GM19025 (cell line): ENCODE measurements around the gene ACBD6.
A peak's percentile ranks its signal among the peaks of the same experiment; 100 is the strongest.

ENCODE experiments used
- ATAC-seq: cut with Tn5 transposase; IDR thresholded peaks from one replicate; pipeline ENCODE4 v1.9.1; 2021; ENCODE audit warnings: mild to moderate bottlenecking, low read depth, moderate library complexity; ENCODE audit not compliant: unreplicated experiment

Gene ACBD6

DNA sequence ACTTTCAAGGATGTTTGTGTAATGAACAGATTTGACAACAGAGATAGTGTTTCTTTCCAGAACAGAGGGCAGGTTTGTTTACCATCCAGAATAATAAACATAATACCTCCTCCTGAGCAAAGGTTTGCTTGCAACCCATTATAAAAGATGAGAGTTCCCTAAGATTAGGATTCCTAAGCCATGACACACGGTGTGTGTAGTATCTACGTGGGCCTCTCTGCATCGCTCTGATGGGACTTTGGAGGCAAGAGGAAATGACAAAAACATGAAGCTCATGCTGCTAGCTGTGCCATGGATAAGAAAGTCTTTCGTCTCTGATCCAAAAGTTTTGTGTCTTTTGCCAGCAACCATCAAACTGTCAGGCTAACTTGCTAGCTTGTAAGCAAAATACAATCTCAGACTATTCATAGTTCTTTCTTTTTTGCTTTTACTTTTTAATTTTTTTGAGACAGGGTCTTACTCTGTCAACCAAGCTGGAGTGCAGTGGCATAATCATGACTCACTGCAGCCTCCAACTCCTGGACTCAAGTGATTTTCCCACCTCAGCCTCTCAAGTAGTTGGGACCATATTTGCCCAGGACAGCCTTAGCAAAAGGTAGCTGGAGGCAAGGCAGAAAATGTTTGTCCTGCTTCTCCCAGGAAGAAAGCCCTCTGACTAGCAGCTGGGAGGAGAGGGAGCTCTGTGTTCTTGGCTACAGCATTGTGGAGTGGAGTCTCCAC lies 191.2 kb downstream of the ACBD6 start:
- ATAC-seq: no peak

DNA sequence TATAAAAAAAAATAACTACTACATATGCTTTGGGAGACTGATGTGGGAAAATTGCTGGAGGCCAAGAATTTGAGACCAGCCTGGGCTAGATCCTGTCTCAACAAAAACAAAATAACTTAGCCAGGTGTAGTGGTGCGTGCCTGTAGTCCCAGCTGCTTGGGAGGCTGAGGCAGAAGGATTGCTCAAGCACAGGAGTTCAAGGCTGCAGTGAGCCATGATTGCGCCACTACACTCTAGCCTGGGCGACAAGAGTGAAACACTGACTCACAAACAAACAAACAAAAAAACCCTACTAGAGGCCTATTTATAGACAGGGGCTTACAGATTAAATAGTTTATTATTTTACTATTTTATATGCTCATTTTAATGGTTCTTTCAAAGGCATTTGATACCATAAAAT lies 192.3 kb downstream of the ACBD6 start:
- no peak for ATAC-seq

DNA sequence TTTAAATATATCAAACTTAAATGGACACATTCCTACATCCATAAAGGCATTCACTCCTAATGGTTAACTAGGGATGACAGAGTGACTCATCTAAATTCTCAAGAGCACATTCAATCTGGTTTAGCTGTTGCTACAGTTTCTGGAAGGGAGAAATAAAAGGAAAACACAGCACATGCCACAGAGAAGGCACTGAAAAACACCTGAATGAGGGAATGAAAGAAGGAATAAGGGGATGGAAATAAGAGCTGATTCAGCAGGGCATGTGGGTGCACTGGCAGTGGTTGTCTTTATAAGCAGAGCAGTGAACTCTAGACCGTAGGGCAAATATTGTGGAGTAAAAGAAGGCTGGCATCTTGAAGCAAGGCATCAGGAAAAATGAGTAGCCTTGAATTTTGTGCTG lies 193.0 kb downstream of the ACBD6 start:
- no peak for ATAC-seq

DNA sequence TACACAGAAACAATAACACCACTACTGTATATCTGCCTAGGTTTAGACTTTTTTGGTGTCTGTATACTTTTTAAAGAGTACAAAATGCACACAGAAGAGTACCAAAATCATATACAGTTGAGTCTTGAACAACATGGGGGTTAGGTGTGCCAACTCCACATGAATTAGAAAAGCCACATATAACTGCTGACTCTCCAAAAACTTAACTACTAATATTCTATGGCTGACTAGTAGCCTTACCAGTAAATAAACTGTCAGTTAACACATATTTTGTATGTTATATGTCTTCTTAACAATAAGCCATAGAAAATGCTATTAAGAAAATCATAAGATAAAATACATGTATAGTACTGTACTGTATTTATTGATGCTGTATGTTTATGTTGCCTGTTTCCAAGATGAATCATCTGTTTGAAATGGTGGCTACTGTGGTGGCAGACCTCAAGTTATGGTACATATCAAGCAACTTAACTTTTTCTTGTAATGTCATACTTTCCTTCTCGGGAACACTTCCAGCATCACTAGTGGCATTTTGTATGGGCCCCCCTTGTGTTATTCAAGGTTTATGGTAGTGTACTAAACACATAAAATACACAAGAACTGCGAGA lies 201.1 kb downstream of the ACBD6 start:
- ATAC-seq: no peak

DNA sequence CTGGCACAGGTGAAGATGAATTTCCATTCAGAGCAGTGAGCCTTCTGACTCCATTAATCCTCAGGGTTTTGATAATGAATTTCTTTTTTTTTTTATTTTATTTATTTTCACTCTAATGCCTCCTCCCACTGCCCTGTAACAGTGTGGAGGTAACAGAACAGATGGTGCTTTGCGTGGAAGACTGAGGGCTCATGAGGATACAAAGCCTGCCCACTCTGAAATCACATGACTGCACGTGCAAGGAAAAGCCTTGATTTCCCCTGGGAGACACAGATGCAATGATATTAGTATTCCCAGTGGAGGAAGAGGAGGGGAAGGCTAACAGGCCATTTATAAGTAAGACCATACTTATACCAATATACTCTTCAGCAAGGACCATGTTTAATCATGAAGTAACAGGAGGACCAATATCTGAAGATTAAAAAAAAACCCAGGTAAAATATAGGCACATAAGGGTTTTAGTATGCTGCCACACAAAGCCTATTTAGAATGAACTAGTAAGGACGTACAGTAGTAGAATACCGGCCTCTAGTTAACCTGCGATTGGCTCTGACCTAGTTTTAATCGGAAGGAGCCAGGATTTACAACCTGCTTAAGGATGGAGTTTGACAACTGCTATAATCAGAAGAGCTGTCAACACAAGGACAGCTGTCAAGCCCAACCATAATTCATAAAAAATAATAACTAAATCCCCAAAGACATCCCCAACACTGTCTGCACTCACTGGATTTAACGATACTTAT lies 202.7 kb downstream of the ACBD6 start:
- ATAC-seq: no peak

DNA sequence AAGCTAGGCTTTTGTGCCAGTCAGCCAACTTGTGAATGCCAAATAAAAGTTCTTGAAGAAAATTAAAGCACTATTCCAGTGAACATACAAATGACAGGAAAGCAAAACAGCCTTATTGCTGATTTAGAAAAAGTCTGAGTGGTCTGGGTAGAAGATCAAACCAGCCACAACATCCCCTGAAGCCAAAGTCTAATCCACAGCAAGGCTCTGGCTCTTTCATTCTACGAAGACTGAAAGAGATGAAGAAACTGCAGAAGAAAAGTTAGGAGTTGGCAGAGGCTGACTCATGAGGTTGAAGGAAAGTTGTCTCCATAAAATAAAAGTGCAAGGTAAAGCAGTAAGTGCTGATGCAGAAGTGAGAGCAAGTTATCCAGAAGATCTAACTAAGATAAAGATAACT lies 206.4 kb downstream of the ACBD6 start:
- no peak for ATAC-seq

DNA sequence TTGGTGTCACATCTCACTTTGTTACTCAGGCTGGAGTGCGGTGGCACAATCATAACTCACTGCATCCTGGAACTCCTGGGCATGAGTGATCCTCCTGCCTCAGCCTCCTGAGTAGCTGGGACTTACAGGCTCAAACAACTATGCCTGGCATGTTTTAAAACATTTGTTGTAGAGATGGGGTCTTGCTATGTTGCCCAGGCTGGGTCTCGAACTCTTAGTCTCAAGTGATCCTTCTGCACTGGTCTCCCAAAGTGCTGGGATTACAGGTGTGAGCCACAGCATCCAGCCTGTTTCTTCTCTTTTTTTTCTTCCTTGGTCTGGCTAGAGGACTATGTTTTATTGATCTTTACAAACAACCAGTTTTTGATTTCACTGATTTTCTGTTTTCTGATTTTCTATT lies 207.7 kb downstream of the ACBD6 start:
- ATAC-seq: no peak

DNA sequence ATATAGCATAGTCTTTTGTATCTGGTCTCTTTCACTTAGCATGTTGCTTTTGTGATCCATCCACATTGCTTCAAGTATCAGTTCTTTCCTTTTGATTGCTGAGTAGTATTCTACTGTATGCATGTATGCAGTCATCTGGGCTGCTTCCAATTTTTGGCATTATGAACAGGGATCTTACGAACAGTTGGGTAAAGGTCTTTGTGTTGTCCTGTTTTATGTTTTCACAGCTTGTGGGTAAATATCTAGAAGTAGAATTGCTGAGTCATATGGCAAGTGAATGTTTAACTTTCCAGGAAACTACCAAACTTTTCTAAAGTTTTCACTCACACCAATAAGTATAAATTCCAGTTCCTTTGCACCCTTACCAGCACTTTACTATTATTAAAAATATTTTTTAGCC lies 211.4 kb downstream of the ACBD6 start:
- ATAC-seq: no peak

DNA sequence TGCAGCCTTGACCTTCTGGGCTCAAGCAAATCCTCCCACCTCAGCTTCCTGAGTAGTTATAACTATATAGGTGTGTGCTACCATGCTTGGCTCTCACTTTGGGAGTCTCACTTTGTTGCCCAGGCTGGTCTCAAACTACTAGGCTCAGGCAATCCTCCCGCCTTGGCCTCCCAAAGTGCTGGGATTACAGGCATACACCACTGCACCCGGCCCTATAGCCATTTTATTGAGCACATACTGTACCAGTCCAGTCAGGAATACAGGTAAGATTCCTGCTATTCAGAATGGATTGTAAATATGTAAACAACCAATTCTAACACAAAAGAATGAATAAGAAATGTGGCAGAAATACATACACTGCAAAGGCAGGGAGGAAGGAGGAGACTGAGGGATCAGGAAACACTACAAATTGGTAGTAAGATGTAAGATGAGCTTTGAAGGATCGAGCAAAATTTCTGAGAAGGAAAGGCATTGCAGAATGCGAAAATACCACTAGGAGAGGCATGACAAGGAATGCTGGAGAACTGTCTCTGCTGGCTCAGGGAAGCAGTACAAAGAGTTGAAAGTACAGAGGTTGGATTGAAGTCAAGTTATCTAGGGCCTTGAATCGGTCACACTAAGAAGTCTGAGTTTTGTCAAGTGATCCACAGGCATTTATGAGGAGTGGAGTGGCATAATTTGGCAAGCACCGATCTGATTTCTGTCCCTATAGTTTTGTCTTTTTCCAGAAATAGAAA lies 211.9 kb downstream of the ACBD6 start:
- ATAC-seq: no peak

DNA sequence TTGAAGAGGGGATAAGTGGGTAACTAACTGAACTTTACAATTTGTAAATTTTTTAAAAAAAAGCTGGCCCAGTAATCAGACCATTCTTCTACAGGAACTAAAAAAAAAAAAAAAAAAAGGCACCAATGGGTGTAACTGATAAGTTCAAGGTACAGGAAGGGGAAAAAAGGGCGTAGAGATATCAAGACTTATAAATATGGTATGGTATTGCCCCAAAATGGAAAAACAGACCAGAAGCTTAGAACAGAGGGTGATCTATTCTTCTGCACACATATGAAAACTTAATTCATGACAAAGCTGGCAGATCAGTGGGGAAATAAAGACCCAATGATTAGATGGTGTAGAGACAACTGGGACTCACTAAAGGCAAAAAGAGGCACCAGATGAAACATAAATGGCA lies 213.4 kb downstream of the ACBD6 start:
- no peak for ATAC-seq

DNA sequence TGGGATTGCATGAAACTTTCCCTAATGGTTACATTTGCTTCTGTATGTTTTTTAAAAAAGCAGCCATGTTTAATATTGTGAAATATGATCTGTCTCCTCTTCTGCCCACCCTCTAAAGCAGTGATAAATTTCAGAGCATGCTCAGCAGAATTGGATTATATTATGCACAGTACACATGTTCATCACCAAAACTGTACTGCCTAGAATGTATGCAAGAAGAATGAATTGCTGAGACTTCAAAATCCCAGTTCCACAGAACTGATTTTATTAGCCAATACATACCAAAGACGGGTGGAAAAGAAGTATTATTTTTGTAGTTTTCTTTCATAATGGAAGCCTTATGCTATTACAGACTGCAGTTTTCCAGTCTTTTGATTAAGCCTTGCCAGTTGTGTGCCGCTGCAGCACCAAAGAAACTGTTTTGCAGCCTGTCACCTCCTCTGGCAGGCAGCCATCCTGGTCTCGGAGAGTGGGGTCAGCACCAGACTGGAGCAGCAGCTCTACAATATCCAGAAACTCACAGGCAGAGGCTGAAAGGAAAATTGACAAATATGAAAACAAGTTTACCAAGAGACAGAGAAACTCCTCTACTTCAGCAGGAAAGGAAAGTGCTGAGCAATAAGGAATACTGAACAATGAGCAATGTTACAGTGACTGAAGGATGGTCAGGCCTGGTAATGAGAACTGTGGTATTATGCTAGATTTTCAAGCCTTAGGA lies 214.2 kb downstream of the ACBD6 start:
- ATAC-seq: no peak

DNA sequence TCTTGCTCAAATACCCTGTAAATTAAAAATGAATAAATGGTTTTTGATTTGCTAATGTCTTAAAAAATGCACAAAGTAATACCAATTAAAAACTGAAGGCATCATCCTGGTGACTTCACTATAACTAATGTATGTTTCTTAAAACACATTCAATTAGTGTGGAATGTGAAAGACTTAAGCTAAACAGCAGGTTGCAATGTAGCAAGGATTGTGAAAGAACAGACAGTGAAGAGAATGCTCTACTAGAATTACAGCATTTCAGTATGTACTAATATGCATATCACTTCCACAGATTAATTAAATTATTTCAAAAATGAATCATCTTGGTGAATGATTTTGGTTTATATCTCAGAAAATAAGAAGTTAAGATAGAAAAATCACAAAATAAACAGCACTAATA lies 216.0 kb downstream of the ACBD6 start:
- no peak for ATAC-seq

DNA sequence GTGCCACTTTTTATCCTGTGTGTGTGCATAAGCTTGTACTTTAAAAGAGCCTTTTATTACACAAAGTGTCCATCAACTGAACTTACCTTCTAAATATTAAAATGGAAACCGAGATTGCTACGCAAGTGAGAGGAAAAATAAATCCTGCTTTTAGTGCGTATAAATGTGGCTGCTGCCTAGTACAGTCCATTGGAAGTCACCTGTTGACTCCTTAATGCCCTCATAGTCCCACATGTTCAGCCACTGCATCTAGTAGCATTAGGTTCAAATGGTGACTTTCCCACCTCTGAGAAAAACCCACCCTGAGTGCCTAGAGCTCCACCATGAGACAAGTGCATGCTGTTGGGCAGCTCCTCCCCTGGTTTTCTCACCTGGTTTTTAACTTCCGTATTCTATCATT lies 219.3 kb downstream of the ACBD6 start:
- ATAC-seq: no peak

DNA sequence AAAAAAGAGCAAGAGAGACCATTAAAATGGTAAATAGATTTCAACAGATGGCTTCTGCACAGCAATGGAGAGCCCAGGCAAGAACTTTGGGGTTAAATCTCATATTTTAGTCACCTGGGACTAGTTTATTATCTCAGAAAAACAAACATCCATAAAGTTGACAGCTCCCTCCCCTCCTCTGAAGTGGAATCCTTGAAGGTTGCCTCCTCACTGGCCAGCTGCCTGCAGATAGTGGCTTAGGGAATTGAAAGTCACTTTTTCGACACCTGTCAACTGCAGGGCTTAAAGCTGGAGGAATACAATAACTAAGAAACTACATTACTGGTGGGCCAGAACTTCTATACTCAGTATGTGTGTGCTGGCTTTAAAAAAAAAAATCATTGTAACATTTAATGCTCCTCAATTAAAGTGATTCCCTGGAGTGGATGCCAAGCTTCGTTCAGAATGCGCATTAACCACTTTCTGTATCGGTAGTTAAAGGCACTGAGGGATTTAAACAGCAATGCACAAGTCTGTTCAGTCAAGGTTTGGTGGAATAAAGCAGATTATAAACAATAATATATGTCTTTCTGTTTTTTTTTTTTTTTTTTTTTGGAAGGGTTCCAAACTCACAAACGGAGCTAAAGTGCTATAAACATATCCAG lies 219.9 kb downstream of the ACBD6 start:
- no peak for ATAC-seq

DNA sequence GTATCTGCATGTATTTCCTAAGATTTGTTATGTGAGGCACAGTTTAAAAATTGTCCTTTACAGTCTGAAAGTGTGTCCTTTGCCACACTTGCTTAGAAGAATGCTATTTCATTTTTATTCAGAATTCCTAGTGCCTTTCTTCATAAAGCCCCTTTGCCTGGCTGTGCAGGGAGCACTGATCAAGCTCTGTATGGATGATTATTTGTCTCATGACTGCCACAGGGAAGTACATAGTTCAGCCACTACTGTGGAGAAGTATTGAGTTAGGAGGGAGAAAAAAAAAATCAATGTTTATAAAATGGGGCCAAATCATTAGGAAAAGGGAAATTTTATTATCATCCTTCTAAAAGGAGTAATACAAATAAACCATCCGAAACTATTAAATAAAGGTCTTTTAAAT lies 220.9 kb downstream of the ACBD6 start:
- ATAC-seq: no peak

DNA sequence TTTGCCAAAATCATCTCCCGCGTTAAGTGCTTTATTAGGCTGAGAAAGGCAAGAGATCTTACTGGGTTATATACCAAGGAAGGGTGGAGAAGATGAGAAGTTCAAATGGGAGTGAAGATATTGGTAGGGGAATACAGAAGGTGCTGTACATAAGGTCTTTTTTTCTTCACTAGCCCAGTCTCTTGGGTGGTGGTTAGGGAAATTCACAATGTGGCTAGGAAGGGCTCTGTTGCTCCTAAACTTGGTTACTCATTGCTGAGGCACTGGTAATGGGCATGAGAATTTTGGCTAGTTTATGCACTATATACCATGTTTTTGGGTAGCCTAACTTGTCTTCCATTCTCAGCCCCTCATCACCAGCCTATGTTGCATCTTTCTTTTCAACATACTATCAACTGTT lies 221.8 kb downstream of the ACBD6 start:
- ATAC-seq: peak; percentile 66

DNA sequence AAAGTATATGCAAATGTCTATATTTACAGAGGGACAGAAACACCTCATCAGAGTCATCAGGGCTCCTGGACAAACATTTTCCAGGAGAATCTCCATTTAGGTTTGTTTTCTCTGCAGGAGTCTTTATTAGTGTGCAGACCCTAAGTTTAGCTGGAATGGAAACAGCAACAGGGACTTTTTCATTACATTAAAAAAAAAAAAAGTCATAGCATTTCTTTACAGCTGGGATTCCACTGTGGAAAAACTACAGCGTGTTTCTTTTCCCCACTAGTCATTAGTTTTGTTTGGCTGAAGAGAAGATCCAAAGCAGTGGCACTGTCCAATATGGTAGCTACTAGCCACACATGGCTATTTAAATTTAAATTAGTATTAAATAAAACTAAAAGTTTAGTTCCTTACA lies 222.7 kb downstream of the ACBD6 start:
- ATAC-seq: no peak

DNA sequence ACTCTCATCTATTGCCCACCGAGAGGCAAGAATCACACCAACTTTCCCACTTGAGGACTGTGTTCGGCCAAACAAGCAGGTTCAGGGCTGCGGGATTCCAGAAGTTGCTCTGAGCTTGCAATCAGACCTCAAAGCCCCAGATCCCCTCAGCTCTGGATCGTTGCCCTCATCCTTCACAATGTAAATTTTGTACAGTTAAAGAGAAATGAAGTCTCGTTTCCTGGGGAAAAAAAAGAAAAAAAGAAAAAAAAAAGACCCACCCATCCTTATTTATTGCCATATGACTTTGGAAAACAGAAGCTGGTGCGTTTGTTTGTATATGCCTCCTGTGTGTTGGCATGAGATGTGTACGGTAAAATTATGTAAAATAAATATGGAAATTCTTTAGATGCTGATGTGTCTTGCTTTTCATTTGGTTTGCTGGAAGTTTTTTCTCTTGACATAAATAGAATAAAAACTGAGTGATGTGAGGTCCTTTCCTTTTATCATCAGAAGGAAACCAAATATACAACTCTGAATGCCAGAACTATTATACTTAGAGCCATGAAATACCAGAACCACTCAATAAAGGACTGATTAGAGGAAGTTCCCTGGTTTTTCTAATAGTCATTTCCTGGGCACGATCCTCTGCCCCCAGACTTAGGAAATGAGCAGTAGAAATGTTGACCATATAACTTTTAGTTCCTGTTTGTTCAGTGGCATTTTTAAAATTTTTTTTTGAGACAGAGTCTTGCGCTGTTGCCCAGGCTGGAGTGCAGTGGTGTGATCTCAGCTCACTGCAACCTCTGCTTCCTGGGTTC lies 223.6 kb downstream of the ACBD6 start:
- ATAC-seq: no peak

DNA sequence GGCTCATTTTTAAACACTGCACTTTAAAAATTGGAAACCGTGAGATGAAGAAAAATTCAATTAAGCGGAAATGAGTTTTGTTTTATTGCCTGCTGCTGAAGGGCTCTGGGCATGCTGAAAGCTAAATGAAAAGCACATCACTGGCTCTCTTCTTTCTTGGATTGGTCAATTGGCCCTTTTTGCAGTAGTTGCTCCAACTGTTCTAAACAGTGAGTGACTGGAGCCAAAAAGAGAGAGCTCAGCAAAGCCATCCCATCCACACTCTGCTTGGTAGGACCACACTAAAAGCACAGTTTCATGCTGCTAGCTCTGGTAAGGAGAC lies 224.2 kb downstream of the ACBD6 start:
- ATAC-seq: no peak
